Neural cell (in vitro differentiated cells): ENCODE data around the gene HS2ST1.
"Not testable (repeated sequence)": the region's sequence is repeated elsewhere in the genome, so short reads cannot be mapped to it uniquely, and the experiment has no call there.

ENCODE experiments used
- EZH2 ChIP-seq: fragments of 200-600, 300-800 bp; shearing (Covaris generic), sonication (generic); IDR thresholded peaks from 2 replicates; pipeline ENCODE4 v1.6.1; 2014; ENCODE audit warnings: antibody characterized with exemption, low read length, borderline replicate concordance, mild to moderate bottlenecking; ENCODE audit not compliant: insufficient read depth, poor library complexity, severe bottlenecking
- MXI1 ChIP-seq: fragments of 450-650 bp; conservative IDR thresholded peaks from 2 replicates; pipeline ENCODE4 v1.6.1; 2014; ENCODE audit warnings: antibody characterized with exemption, mild to moderate bottlenecking; ENCODE audit not compliant: poor library complexity, severe bottlenecking
- TF ChIP-seq, protein P1 (sequence below): fragments of 450-650 bp; IDR thresholded peaks from 2 replicates; pipeline ENCODE4 v1.5.1; 2014; ENCODE audit warnings: antibody characterized with exemption, mild to moderate bottlenecking, moderate library complexity; ENCODE audit not compliant: poor library complexity, severe bottlenecking

GRCh38 chr1:86989690-86990089, 75.3 kb downstream of the HS2ST1 start:
- TF ChIP-seq MXI1, EZH2: not testable (repeated sequence)
- TF ChIP-seq, protein P1, sequence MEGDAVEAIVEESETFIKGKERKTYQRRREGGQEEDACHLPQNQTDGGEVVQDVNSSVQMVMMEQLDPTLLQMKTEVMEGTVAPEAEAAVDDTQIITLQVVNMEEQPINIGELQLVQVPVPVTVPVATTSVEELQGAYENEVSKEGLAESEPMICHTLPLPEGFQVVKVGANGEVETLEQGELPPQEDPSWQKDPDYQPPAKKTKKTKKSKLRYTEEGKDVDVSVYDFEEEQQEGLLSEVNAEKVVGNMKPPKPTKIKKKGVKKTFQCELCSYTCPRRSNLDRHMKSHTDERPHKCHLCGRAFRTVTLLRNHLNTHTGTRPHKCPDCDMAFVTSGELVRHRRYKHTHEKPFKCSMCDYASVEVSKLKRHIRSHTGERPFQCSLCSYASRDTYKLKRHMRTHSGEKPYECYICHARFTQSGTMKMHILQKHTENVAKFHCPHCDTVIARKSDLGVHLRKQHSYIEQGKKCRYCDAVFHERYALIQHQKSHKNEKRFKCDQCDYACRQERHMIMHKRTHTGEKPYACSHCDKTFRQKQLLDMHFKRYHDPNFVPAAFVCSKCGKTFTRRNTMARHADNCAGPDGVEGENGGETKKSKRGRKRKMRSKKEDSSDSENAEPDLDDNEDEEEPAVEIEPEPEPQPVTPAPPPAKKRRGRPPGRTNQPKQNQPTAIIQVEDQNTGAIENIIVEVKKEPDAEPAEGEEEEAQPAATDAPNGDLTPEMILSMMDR: not testable (repeated sequence)
